Endothelial cell of umbilical vein (primary cell): ENCODE results near the gene MICAL3. TPM values are rescaled to one million over a fixed set of nuclear protein-coding genes. Genes with fewer than 3 reads are reported as not detected.

Experiments used
- BruUV-seq: library from RNA; stranded (reverse); fragments of 400-500 nt; replicated peaks from 2 replicates; lab custom pipeline; 2021; lab: Mats Ljungman, UMichigan
- CTCF ChIA-PET: fragments of 300-600, 350-600 bp; sonication (Branson Sonifier 250); formaldehyde crosslinking; loops from one replicate; lab custom pipeline; 2021; ENCODE audit warnings: antibody characterized with exemption, inconsistent platforms; lab: Charles Lee
- POLR2A ChIA-PET: fragments of 300-600, 350-600 bp; sonication (Branson Sonifier 250); formaldehyde crosslinking; loops from one replicate; lab custom pipeline; 2021; ENCODE audit warnings: antibody characterized with exemption, inconsistent platforms; lab: Charles Lee
- DNase-seq: peaks from one replicate; pipeline ENCODE4 v3.0.0-alpha.2; 2011; ENCODE audit warnings: low read depth, low spot score
- FAIRE-seq: peaks from 2 replicates; lab custom pipeline; 2011; peaks lifted over from hg19 to GRCh38; lab: Jason Lieb, UNC
- H2AFZ ChIP-seq: 2 replicates; pipeline ENCODE4 v1.6.0; 2012; ENCODE audit warnings: low read depth, low read length, control low read depth, inconsistent platforms
- H3K27ac ChIP-seq: 2 replicates; pipeline ENCODE4 v1.5.1; 2011; ENCODE audit warnings: low read depth, mild to moderate bottlenecking, control low read depth, low read length, moderate library complexity; ENCODE audit not compliant: insufficient read depth
- H3K27me3 ChIP-seq, 2 experiments: 2 replicates each; pipeline versions ENCODE4 v1.6.0 to v1.6.1; 2011; ENCODE audit warnings: low read length in 2 of 2, mixed read lengths in 1 of 2; ENCODE audit not compliant: control insufficient read depth in 2 of 2, insufficient read depth in 2 of 2
- H3K36me3 ChIP-seq, 2 experiments: 2 replicates in 1 of 2; 3 replicates in 1 of 2; pipeline ENCODE4 v1.5.1; 2011; ENCODE audit warnings: low read length in 2 of 2, mild to moderate bottlenecking in 1 of 2, moderate library complexity in 1 of 2; ENCODE audit not compliant: control insufficient read depth in 2 of 2, insufficient read depth in 2 of 2; ENCODE audit errors: extremely low read depth in 1 of 2
- H3K4me1 ChIP-seq: 3 replicates; pipeline ENCODE4 v1.5.1; 2011; ENCODE audit warnings: mild to moderate bottlenecking, low read length; ENCODE audit not compliant: control insufficient read depth, insufficient read depth; ENCODE audit errors: extremely low read depth
- H3K4me2 ChIP-seq: 2 replicates; pipeline ENCODE4 v1.6.1; 2011; ENCODE audit warnings: low read length, control low read depth, mixed read lengths; ENCODE audit not compliant: insufficient read depth
- H3K4me3 ChIP-seq, 3 experiments: fragments of 200-600 bp in 1 of 3; sonication (generic), shearing (Covaris generic) in 1 of 3; replicated peaks in 1 of 3; 2 replicates each; pipeline ENCODE4 v1.5.1; 2011 to 2016; ENCODE audit warnings: control low read depth in 3 of 3, low read length in 3 of 3, mild to moderate bottlenecking in 2 of 3, inconsistent platforms in 1 of 3, low read depth in 1 of 3, moderate library complexity in 1 of 3; ENCODE audit not compliant: insufficient read depth in 1 of 3
- H3K79me2 ChIP-seq: 2 replicates; pipeline ENCODE4 v1.6.0; 2012; ENCODE audit warnings: low read length, inconsistent platforms; ENCODE audit not compliant: control insufficient read depth, insufficient read depth
- H3K9ac ChIP-seq: replicated peaks from 2 replicates; pipeline ENCODE3; 2011; ENCODE audit warnings: low read length, control low read depth; ENCODE audit not compliant: insufficient read depth; ENCODE audit errors: extremely low read depth
- H3K9me1 ChIP-seq: replicated peaks from 3 replicates; pipeline ENCODE4 v1.6.0; 2011; ENCODE audit warnings: mild to moderate bottlenecking, low read length; ENCODE audit not compliant: control insufficient read depth, insufficient read depth; ENCODE audit errors: extremely low read depth
- H3K9me3 ChIP-seq: replicated peaks from 2 replicates; pipeline ENCODE4 v1.5.1; 2012; ENCODE audit warnings: low read length, inconsistent platforms; ENCODE audit not compliant: control insufficient read depth, insufficient read depth
- H4K20me1 ChIP-seq: replicated peaks from 2 replicates; pipeline ENCODE3; 2011; ENCODE audit warnings: mild to moderate bottlenecking, low read length; ENCODE audit not compliant: control insufficient read depth, insufficient read depth; ENCODE audit errors: extremely low read depth
- EZH2 ChIP-seq: IDR thresholded peaks from 2 replicates; pipeline ENCODE4 v1.6.1; 2012; ENCODE audit warnings: borderline replicate concordance, low read depth, mild to moderate bottlenecking, moderate library complexity, low read length, inconsistent platforms; ENCODE audit not compliant: severe bottlenecking
- FOS ChIP-seq: IDR thresholded peaks from 2 replicates; pipeline ENCODE4 v1.6.1; 2011; ENCODE audit warnings: mild to moderate bottlenecking, low read length, moderate library complexity, borderline replicate concordance; ENCODE audit not compliant: insufficient read depth
- GATA2 ChIP-seq: IDR thresholded peaks from 2 replicates; pipeline ENCODE4 v1.7.0; 2011; ENCODE audit warnings: low read depth, mild to moderate bottlenecking, moderate library complexity, mixed read lengths, low read length; ENCODE audit not compliant: insufficient read length, insufficient read depth
- JUN ChIP-seq: IDR thresholded peaks from 2 replicates; pipeline ENCODE4 v1.6.1; 2011; ENCODE audit warnings: borderline replicate concordance, low read depth; ENCODE audit not compliant: insufficient read length, insufficient read depth
- MAX ChIP-seq: IDR thresholded peaks from 2 replicates; pipeline ENCODE4 v1.6.1; 2011; ENCODE audit not compliant: insufficient read depth, insufficient read length
- MYC ChIP-seq: IDR thresholded peaks from one replicate; pipeline ENCODE4 v1.6.1; 2011; ENCODE audit warnings: mild to moderate bottlenecking, low read depth, low read length
- POLR2A ChIP-seq: IDR thresholded peaks from 2 replicates; pipeline ENCODE4 v1.6.1; 2012; ENCODE audit warnings: low read depth, mild to moderate bottlenecking, control low read depth, low read length
- POLR2AphosphoS5 ChIP-seq: IDR thresholded peaks from 2 replicates; pipeline ENCODE4 v1.6.1; 2012; ENCODE audit warnings: low read depth, mild to moderate bottlenecking, control low read depth, low read length, moderate library complexity; ENCODE audit not compliant: insufficient read depth
- dilution Hi-C: fragments of 300-500 bp; cut with MboI; formaldehyde crosslinking; loops from one replicate; pipeline ENCODE4 v1.15.0; 2019; ENCODE audit warnings: low sequenced_read_pairs; ENCODE audit not compliant: extremely low pct_ligation_motif_present
- intact Hi-C: fragments of 100-400 bp; cut with micrococcal nuclease; formaldehyde crosslinking; loops from one replicate; pipeline ENCODE4 v1.10.0; 2022
- polyA plus RNA-seq, 4 experiments: library from polyadenylated mRNA; depleted of rRNA in 3 of 4; stranded (reverse) in 3 of 4; unstranded in 1 of 4; fragments of >200 nt; gene quantifications; 2 replicates each; pipeline versions ENCODE4 v1.2.1 to v1.2.3, GENCODE V29; 2011 to 2012; ENCODE audit warnings: missing spikeins in 1 of 4
- total RNA-seq: library from RNA; stranded (reverse); gene quantifications from 2 replicates; pipeline ENCODE4 v1.2.3, GENCODE V29; 2021
- TF ChIP-seq, protein P1 (sequence below), 2 donors: IDR thresholded peaks; 1 replicate in 1 of 2; 2 replicates in 1 of 2; pipeline ENCODE4 v1.5.1; 2011; ENCODE audit warnings: low read length in 2 of 2, mild to moderate bottlenecking in 2 of 2, moderate library complexity in 2 of 2, control low read depth in 1 of 2, inconsistent platforms in 1 of 2, low read depth in 1 of 2; ENCODE audit not compliant: insufficient read depth in 1 of 2; ENCODE audit errors: extremely low read depth in 1 of 2

Gene MICAL3
- total and polyA plus RNA-seq, 2 donors (not counting 3 experiments of a cell fraction or from before 2014, with no cell fraction given), result 14.5 to 63.7 TPM

DNA sequence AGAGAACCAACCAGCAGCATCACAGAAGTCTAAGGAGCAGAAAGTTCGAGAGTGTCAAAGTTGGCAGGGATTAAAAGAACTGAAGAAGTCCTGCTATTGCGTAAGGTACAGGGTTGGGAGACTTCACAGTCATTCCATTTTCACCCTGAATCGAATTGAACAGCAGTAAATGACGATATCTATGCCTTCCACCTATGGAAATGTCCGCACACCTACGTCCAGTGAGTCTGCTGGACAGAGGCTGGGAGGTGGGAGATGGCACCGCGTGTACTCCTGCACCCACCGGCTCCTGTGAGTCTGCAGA is 116.7 kb downstream of the MICAL3 start:
- CTCF ChIA-PET, result no interaction called here
- POLR2A ChIA-PET, result no interaction called here
- Histone ChIP-seq H2AFZ (no peak overlapping the region), H3K4me1 (peaks cover 20% of the 10 kb centered on the region), H3K9me1 (no peaks in the 10 kb centered on the region), H3K4me2 (no peak overlapping the region), H3K27ac (no peak overlapping the region), H3K9me3 (no peaks in the 10 kb centered on the region), H3K27me3 (no peaks in the 10 kb centered on the region), H3K79me2 (peaks cover 29% of the 10 kb centered on the region), H3K9ac (no peak overlapping the region), H3K4me3 (no peak overlapping the region), H4K20me1 (no peaks in the 10 kb centered on the region), H3K36me3 (peaks cover 2 to 11% of the 10 kb centered on the region in 2 experiments)
- dilution Hi-C loops (no loop called here), intact Hi-C loops (no loop called here)
- no peak for DNase-seq
- TF ChIP-seq EZH2, result no peak
- TF ChIP-seq MAX, result no peak
- TF ChIP-seq FOS, result no peak
- no peak for TF ChIP-seq POLR2A
- no peak for TF ChIP-seq MYC
- TF ChIP-seq GATA2, result no peak
- TF ChIP-seq JUN, result no peak
- no TSS peak for BruUV-seq
- no peak for FAIRE-seq

DNA sequence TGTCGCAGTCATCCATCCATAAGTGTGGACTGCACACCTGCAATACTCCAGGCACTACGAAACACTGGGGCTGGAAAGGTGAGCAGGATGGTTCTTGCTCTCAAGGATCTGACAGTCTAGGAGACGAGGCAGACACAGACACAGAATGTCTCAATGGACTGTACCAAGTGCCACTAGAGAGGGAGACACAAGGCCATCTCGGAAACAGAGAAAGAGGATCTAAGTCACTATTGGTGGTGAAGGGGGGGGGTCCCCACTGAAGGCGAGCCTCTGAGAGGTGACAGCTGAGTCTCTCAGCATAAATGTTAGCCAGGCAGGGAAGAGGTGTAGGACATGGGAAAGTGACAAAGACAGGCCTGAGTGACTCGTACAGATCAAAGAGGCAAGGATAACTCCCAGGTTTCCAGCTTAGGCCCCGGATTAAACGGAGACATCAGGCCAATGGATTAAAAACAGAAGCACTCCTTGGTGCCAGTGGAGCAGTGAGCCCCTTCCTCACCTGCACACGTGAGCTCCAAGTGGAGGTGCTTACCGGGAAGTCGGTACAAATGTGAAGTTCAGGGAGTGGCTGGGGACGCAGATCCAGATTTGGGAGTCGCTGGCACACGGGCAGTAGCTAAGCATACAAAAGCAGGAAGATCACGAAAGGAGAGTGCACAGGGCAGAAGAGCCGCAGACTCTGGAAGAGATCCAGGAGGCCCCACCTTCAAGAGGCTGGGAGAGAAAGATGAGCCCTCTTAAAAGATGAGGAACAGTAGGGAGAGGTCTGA is 117.2 kb downstream of the MICAL3 start:
- H3K79me2 ChIP-seq, result peaks cover 29% of the 10 kb centered on the region
- dilution Hi-C loops, result no loop called here
- no TSS peak for BruUV-seq
- DNase-seq (no peak), FAIRE-seq (no peak)
- ChIA-PET POLR2A (no interaction called here), CTCF (no interaction called here)
- H3K9ac ChIP-seq, result no peak overlapping the region
- H2AFZ ChIP-seq, result no peak overlapping the region
- H3K4me3 ChIP-seq, result no peak overlapping the region
- H3K9me3 ChIP-seq, result no peaks in the 10 kb centered on the region
- no peaks in the 10 kb centered on the region for H3K27me3 ChIP-seq
- peaks cover 20% of the 10 kb centered on the region for H3K4me1 ChIP-seq
- no peak for TF ChIP-seq EZH2
- TF ChIP-seq MAX, result no peak
- no peak for TF ChIP-seq FOS
- TF ChIP-seq POLR2AphosphoS5, result no peak
- no peak for TF ChIP-seq JUN
- TF ChIP-seq POLR2A, result no peak
- no peak for TF ChIP-seq MYC
- no peak for TF ChIP-seq GATA2
- TF ChIP-seq, protein P1, sequence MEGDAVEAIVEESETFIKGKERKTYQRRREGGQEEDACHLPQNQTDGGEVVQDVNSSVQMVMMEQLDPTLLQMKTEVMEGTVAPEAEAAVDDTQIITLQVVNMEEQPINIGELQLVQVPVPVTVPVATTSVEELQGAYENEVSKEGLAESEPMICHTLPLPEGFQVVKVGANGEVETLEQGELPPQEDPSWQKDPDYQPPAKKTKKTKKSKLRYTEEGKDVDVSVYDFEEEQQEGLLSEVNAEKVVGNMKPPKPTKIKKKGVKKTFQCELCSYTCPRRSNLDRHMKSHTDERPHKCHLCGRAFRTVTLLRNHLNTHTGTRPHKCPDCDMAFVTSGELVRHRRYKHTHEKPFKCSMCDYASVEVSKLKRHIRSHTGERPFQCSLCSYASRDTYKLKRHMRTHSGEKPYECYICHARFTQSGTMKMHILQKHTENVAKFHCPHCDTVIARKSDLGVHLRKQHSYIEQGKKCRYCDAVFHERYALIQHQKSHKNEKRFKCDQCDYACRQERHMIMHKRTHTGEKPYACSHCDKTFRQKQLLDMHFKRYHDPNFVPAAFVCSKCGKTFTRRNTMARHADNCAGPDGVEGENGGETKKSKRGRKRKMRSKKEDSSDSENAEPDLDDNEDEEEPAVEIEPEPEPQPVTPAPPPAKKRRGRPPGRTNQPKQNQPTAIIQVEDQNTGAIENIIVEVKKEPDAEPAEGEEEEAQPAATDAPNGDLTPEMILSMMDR (IDR thresholded peaks at IDR 0.05; ENCODE audit: extremely low read depth in 1 of 2, insufficient read depth in 1 of 2, low read depth in 1 of 2, low read length in 2 of 2), result no peak
- H4K20me1 ChIP-seq, result no peaks in the 10 kb centered on the region
- no peak overlapping the region for H3K27ac ChIP-seq
- intact Hi-C loops, result no loop called here
- H3K9me1 ChIP-seq, result no peaks in the 10 kb centered on the region
- peaks cover 2 to 11% of the 10 kb centered on the region in 2 experiments for H3K36me3 ChIP-seq
- H3K4me2 ChIP-seq, result no peak overlapping the region
